Coronary artery (tissue), 2 donors: ENCODE measurements around the gene KCNIP3.

Source experiments
- DNase-seq: peaks from one replicate; pipeline ENCODE4 v3.0.0-alpha.2; 2017; ENCODE audit warnings: low spot score
- H3K27ac ChIP-seq, 2 donors: fragments of 200-600 bp; sonication (generic); one replicate each; pipeline ENCODE4 v1.5.1; 2016 to 2019
- H3K4me3 ChIP-seq: fragments of 200-600 bp; sonication (generic); 2 replicates; pipeline ENCODE4 v1.5.1; 2016; ENCODE audit warnings: mild to moderate bottlenecking, moderate library complexity
- TF ChIP-seq, protein P1 (sequence below): fragments of 200-600 bp; sonication (generic); IDR thresholded peaks from one replicate; pipeline ENCODE4 v1.5.1; 2019; ENCODE audit warnings: antibody characterized with exemption

Gene KCNIP3

DNA sequence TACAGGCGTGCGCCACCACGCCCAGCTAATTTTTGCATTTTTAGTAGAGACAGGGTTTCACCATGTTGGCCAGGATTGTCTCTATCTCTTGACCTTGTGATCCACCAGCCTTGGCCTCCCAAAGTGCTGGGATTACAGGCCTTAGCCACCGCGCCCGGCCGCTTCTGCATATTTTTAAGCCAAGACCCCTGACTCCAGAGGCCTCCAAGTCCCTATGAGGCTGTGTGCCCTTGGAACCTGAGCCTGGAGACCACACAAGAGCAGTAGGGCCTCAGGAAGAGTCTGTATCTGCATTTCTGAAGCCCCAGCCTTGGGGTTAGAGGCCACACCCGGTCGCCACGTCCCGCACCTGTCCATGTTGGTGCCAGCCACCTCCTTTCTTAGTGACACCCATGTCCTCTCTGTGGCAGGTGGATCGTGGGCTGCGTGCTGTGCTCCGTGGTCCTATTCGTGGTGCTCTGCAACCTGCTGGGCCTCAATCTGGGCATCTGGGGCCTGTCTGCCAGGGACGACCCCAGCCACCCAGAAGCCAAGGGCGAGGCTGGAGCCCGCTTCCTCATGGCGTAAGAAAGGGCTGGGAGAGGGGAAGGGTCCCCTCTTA is 17.6 kb upstream of the KCNIP3 start:
- TF ChIP-seq, protein P1, sequence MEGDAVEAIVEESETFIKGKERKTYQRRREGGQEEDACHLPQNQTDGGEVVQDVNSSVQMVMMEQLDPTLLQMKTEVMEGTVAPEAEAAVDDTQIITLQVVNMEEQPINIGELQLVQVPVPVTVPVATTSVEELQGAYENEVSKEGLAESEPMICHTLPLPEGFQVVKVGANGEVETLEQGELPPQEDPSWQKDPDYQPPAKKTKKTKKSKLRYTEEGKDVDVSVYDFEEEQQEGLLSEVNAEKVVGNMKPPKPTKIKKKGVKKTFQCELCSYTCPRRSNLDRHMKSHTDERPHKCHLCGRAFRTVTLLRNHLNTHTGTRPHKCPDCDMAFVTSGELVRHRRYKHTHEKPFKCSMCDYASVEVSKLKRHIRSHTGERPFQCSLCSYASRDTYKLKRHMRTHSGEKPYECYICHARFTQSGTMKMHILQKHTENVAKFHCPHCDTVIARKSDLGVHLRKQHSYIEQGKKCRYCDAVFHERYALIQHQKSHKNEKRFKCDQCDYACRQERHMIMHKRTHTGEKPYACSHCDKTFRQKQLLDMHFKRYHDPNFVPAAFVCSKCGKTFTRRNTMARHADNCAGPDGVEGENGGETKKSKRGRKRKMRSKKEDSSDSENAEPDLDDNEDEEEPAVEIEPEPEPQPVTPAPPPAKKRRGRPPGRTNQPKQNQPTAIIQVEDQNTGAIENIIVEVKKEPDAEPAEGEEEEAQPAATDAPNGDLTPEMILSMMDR: no peak
- Histone ChIP-seq H3K4me3 (no peak overlapping the region), H3K27ac (no peak overlapping the region)
- DNase-seq: no peak

DNA sequence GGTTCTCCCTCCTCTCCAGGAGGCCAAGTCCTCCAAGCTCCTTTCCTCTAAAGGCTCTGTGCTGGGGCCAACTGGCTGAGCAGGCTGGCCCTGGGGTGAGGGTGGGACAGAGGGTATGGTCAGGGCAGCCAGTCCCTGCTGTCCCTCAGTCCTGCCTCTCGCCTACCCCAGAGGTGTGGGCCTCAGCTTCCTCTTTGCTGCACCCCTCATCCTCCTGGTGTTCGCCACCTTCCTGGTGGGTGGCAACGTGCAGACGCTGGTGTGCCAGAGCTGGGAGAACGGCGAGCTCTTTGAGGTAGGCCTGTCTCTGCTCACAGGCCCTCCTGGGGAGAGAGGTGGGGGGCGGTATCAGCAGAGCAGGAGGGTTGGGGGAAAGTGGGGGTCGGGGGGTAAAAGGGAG is 16.1 kb upstream of the KCNIP3 start:
- TF ChIP-seq, protein P1: no peak
- Histone ChIP-seq H3K4me3 (no peak overlapping the region), H3K27ac (no peak overlapping the region)
- DNase-seq: no peak

DNA sequence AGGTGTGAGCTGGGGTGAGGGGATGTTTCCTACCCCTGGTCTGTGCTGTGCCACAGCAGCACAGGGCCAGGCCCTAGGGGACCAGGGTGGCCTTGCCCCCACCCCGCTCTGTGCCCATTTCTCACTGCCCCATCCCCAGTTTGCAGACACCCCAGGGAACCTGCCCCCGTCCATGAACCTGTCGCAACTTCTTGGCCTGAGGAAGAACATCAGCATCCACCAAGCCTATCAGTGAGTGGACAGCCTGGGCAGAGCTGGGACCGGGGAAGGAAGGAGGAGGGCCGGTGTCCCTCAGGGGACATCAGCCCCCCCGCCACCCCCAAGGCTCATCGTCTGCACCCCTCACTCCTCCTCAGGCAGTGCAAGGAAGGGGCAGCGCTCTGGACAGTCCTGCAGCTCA is 15.4 kb upstream of the KCNIP3 start:
- DNase-seq: no peak
- TF ChIP-seq, protein P1: no peak
- Histone ChIP-seq H3K27ac (no peak overlapping the region), H3K4me3 (no peak overlapping the region)

DNA sequence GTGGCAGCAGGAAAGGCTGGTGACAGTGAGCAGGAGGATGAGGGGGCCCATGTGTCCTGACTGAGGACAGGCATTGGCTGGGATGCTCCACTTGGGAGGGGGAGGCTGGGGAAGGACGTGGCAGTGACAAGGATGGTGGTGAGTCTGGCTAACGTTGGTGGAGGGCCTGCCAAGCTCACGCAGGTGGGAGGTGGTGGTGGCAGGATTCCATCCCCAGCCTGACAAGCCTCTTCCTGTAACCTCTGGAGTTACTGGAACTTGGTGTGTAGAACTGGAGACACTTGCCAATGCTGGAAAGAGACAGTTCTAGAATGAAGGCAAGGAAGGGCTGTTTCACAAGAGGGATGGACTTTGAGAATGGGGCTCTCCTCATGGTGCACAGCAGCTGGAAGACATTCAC is 14.7 kb upstream of the KCNIP3 start:
- DNase-seq: no peak
- TF ChIP-seq, protein P1: no peak
- Histone ChIP-seq H3K4me3 (no peak overlapping the region), H3K27ac (no peak overlapping the region)

DNA sequence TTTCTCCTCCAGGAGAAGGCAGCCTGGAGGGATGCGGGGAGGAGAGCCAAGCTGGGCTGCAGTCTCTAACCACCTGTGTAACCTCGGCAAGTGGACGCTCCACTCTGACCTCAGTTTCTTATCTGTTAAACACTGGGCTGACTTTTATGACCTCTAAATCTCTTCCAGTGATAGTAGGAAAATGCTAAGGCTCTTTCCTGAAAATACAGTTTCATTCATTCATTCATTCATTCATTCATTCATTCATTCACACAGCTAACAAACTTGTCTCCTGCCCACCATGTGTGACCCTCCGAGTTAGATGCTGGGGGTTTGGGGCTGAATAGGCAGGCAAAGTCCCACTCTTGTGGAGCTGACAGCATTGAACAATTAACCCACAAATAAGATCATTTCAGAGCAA is 13.6 kb upstream of the KCNIP3 start:
- no peak for DNase-seq
- H3K4me3 ChIP-seq: no peak overlapping the region
- H3K27ac ChIP-seq: no peak overlapping the region
- TF ChIP-seq, protein P1: no peak

DNA sequence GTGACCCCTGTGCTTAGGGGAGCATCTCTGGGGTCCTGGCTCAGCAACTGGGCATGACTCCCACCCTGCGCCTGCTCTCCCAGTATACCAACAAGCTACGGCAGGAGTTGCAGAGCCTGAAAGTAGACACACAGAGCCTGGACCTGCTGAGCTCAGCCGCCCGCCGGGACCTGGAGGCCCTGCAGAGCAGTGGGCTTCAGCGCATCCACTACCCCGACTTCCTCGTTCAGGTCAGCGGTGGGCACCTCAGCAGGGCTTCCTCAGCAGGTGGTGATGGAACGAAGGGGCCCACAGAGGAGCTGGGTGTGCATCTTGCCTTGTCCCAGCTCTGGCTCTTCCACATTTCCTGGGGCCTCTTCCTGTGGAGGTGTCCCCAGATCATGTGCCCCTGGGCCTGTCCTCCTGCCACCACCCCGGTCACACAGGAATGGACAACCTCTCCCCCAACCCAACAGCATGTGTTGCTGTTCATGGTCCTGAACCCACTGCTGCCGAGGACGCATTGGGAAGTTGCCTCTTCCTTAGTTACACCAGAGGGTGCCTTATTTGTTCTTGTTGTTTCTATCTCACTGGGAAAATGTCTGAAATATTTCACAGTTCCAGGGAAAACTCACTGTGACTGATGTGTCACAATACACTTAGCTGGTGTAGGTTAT is 12.1 kb upstream of the KCNIP3 start:
- Histone ChIP-seq H3K27ac (no peak overlapping the region), H3K4me3 (no peak overlapping the region)
- TF ChIP-seq, protein P1: no peak
- DNase-seq: no peak

DNA sequence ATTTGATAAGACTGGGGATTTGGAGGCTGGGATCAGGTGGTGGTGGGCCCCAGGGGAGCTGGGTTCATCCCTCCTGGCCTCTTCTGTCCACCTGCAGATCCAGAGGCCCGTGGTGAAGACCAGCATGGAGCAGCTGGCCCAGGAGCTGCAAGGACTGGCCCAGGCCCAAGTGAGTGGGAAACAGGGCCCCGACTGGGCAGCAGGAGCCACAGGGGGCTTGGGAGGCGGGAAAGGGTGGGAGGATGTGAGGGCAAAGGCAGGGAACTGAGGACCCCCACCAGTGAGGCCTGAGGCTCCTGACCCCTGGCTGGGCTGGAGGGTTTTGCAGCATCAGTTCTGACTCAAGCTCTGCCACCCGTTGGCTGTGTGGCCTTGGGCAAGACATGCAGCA is 11.6 kb upstream of the KCNIP3 start:
- TF ChIP-seq, protein P1: no peak
- Histone ChIP-seq H3K4me3 (no peak overlapping the region), H3K27ac (no peak overlapping the region)
- DNase-seq: no peak
